ENCODE measurements around the gene STN1. TPM values are rescaled to one million over a fixed set of nuclear protein-coding genes. Genes with fewer than 3 reads are reported as not detected.

The STN1 gene
- total and polyA plus RNA-seq, 2 of the 4 experiments (the other 2 are of a cell fraction), result 17.8 to 32.3 TPM

GRCh38 chr10:103859161-103860086 lies 58.6 kb downstream of the STN1 start:
- Histone ChIP-seq H3K56ac (ENCODE audit: extremely low read depth, insufficient read depth, low read length) (no peak overlapping the region), H2AFZ (replicated peaks; ENCODE audit: low read length, poor library complexity) (no peak overlapping the region), H4K91ac (ENCODE audit: insufficient read depth, low read depth, low read length) (no peak overlapping the region), H3K23ac (ENCODE audit: low read depth, low read length) (no peak overlapping the region), H2AK5ac (ENCODE audit: low read depth, low read length) (0 out of 2 replicates have a peak overlapping the region, but pooled peaks have one; percentile 0), H4K8ac (ENCODE audit: low read depth in 2 of 2, low read length in 2 of 2) (no peak overlapping the region), H3K4me3 (ENCODE audit: insufficient read depth, low read depth, low read length) (no peak overlapping the region), H3K14ac (replicated peaks; ENCODE audit: low read depth, low read length) (no peak overlapping the region), H3K4ac (ENCODE audit: low read depth, low read length) (no peak overlapping the region), H2AK9ac (replicated peaks; ENCODE audit: low read depth, low read length, poor library complexity) (peak overlapping the region; percentile 3), H2BK20ac (ENCODE audit: low read depth, low read length) (no peak overlapping the region), H4K5ac (ENCODE audit: low read depth, low read length) (no peak overlapping the region), H3K27ac (ENCODE audit: insufficient read depth, low read length) (no peak overlapping the region), H3K9ac (ENCODE audit: low read depth, low read length) (no peak overlapping the region), H2BK5ac (ENCODE audit: low read depth, low read length, poor library complexity, severe bottlenecking) (no peak overlapping the region), H4K20me1 (ENCODE audit: insufficient read depth, low read length) (no peaks in the 10 kb centered on the region), H2BK120ac (ENCODE audit: low read depth, low read length) (no peak overlapping the region), H3K4me1 (ENCODE audit: control insufficient read depth, insufficient read depth, low read length) (peaks cover 6% of the 10 kb centered on the region; the same call in 1 of the 2 replicates), H3K36me3 (ENCODE audit: control insufficient read depth, insufficient read depth, low read length) (no peaks in the 10 kb centered on the region), H2BK15ac (ENCODE audit: low read depth, low read length) (no peak overlapping the region), H3K18ac (ENCODE audit: low read depth, low read length) (no peak overlapping the region), H3K9me1 (ENCODE audit: insufficient read depth, low read length) (no peaks in the 10 kb centered on the region; the same call in 1 of the 2 replicates), H3K79me1 (ENCODE audit: low read depth in 1 of 2, low read length in 2 of 2) (peaks cover 0 to 7% of the 10 kb centered on the region in 2 experiments; a peak in 2 of 4 replicates), H3K4me2 (ENCODE audit: low read depth, low read length) (no peak overlapping the region), H3K9me3 (ENCODE audit: control insufficient read depth, insufficient read depth, low read length) (no peaks in the 10 kb centered on the region), H3K27me3 (ENCODE audit: control insufficient read depth, insufficient read depth, low read length) (no peaks in the 10 kb centered on the region)
- no TSS peak for BruUV-seq (replicated peaks)
- intact Hi-C loops (cut with micrococcal nuclease), result loop anchor here (1.0 to 5.0 kb wide), 2 partner anchors 146 to 262 kb away; no protein-coding TSS in a partner anchor
- dilution Hi-C loops (cut with HindIII; ENCODE audit: low sequenced_read_pairs, unreplicated experiment), result loop anchor here (25.0 kb wide), 1 partner anchor 147 kb away; no protein-coding TSS in a partner anchor
- DNase-seq (peak; percentile 74), ATAC-seq (ENCODE audit: low read depth) (peak; percentile 76)
- 87% methylated on average over 5 of the region's 15 CpGs; no CpG with 5 or more reads in 1 of the 2 experiments for WGBS, 2 experiments (ENCODE audit: extremely low coverage in 2 of 2, insufficient read length in 1 of 2)
- in situ Hi-C loops (cut with MboI; ENCODE audit: low sequenced_read_pairs), result loop anchor here (5.0 to 10.0 kb wide), 2 partner anchors 142 to 265 kb away; no protein-coding TSS in a partner anchor
- ChIA-PET POLR2A (ENCODE audit: unreplicated experiment) (no interaction called here), CTCF (interaction anchor here (1.0 kb wide), 1 partner anchor 10 kb away, joined by 4 read pairs; no protein-coding TSS in a partner anchor)
- TF ChIP-seq MXI1 (IDR thresholded peaks at IDR 0.05; ENCODE audit: borderline replicate concordance, low read depth, low read length) (no peak), RFX5 (IDR thresholded peaks at IDR 0.05; ENCODE audit: low read depth, low read length) (no peak), CHD1 (IDR thresholded peaks at IDR 0.05; ENCODE audit: low read depth, low read length) (no peak), FOS (IDR thresholded peaks at IDR 0.05; ENCODE audit: low read depth, low read length) (no peak), SMC3 (IDR thresholded peaks at IDR 0.05; ENCODE audit: low read depth, low read length) (peak; percentile 79), CEBPB (IDR thresholded peaks at IDR 0.05; ENCODE audit: low read depth, low read length) (no peak), ELK1 (IDR thresholded peaks at IDR 0.05; ENCODE audit: borderline replicate concordance, low read depth, low read length) (no peak), NFE2L2 (IDR thresholded peaks at IDR 0.05; ENCODE audit: low read depth, low read length) (no peak), RAD21 (IDR thresholded peaks at IDR 0.05; ENCODE audit: low read length) (peak; percentile 77), MAFK (IDR thresholded peaks at IDR 0.05; ENCODE audit: low read depth, low read length) (no peak), BHLHE40 (IDR thresholded peaks at IDR 0.05; ENCODE audit: low read depth, low read length) (no peak), RCOR1 (IDR thresholded peaks at IDR 0.05; ENCODE audit: insufficient replicate concordance, low read length) (no peak), CTCF (conservative IDR thresholded peaks at IDR 0.05; ENCODE audit: low read depth, low read length) (peak; percentile 75), POLR2A (IDR thresholded peaks at IDR 0.05; ENCODE audit: low read depth, low read length) (no peak)

Measured in IMR-90 (cell line).